Upper lobe of left lung (tissue), 6 donors: ENCODE data around the gene ABR. TPM values are rescaled to one million over a fixed set of nuclear protein-coding genes. Genes with fewer than 3 reads are reported as not detected.

Experiments
- ATAC-seq, 2 donors: fragments of 200-7000 bp; cut with Tn5 transposase; one replicate each; pipeline ENCODE4 v1.9.1; 2022; ENCODE audit warnings: mild to moderate bottlenecking in 2 of 2, moderate library complexity in 2 of 2; ENCODE audit not compliant: low FRiP score in 2 of 2
- DNase-seq, 2 donors: peaks; one replicate each; pipeline ENCODE4 v3.0.0-alpha.2; 2019 to 2020
- H3K27ac ChIP-seq, 4 donors: fragments of 200-600 bp; sonication (generic); one replicate each; pipeline ENCODE4 v1.5.1; 2016 to 2019
- H3K27me3 ChIP-seq, 4 donors: fragments of 200-600 bp; sonication (generic); one replicate each; pipeline ENCODE4 v1.5.1; 2017 to 2019
- H3K36me3 ChIP-seq, 4 donors: fragments of 200-600 bp; sonication (generic); one replicate each; pipeline ENCODE4 v1.5.1; 2016 to 2019
- H3K4me1 ChIP-seq, 4 donors: fragments of 200-600 bp; sonication (generic); one replicate each; pipeline ENCODE4 v1.5.1; 2018 to 2019
- H3K4me3 ChIP-seq, 4 donors: fragments of 200-600 bp; sonication (generic); one replicate each; pipeline ENCODE4 v1.5.1; 2017 to 2019; ENCODE audit warnings: mild to moderate bottlenecking in 2 of 4, moderate library complexity in 1 of 4
- H3K9me3 ChIP-seq, 4 donors: fragments of 200-600 bp; sonication (generic); one replicate each; pipeline ENCODE4 v1.5.1; 2018 to 2019
- EP300 ChIP-seq, 4 donors: sonication (generic); formaldehyde crosslinking; IDR thresholded peaks; one replicate each; pipeline ENCODE4 v1.5.1; 2017; ENCODE audit warnings: antibody characterized with exemption in 4 of 4, control low read depth in 2 of 4
- POLR2A ChIP-seq, 4 donors: fragments of 450-650 bp; IDR thresholded peaks; one replicate each; pipeline ENCODE4 v1.5.1; 2016 to 2017; ENCODE audit warnings: antibody characterized with exemption in 4 of 4, mild to moderate bottlenecking in 2 of 4
- POLR2AphosphoS5 ChIP-seq, 2 donors: sonication (generic); formaldehyde crosslinking; IDR thresholded peaks; one replicate each; pipeline ENCODE4 v1.5.1; 2017; ENCODE audit warnings: antibody characterized with exemption in 2 of 2
- WGBS, 2 donors: methylation state at CpG; one replicate each; pipeline ENCODE4 v1.1.5; 2017 to 2018; 5-methylcytosine and 5-hydroxymethylcytosine counted together
- total RNA-seq, 6 donors: library from RNA; depleted of rRNA in 4 of 6; stranded (reverse); fragments of >200 nt in 4 of 6; gene quantifications; one replicate each; pipeline versions ENCODE4 v1.1.0 to v1.2.1, GENCODE V29; 2016 to 2021
- TF ChIP-seq, protein P1 (sequence below), 6 experiments: fragments of 450-650 bp in 4 of 6; fragments of 200-600 bp in 2 of 6; sonication (generic) in 2 of 6; IDR thresholded peaks; one replicate each; pipeline ENCODE4 v1.5.1; 2016 to 2019; ENCODE audit warnings: antibody characterized with exemption in 6 of 6
- donor health status: DM: no; HTN: no; CAD: no; lungs with moderate emphysema.
- donor health status: DM: no; HTN: yes; CAD: no; lungs with severe emphysema.

Gene ABR
- total RNA-seq, 6 donors from 2014 or later: 117 to 645 (median 206) TPM

DNA sequence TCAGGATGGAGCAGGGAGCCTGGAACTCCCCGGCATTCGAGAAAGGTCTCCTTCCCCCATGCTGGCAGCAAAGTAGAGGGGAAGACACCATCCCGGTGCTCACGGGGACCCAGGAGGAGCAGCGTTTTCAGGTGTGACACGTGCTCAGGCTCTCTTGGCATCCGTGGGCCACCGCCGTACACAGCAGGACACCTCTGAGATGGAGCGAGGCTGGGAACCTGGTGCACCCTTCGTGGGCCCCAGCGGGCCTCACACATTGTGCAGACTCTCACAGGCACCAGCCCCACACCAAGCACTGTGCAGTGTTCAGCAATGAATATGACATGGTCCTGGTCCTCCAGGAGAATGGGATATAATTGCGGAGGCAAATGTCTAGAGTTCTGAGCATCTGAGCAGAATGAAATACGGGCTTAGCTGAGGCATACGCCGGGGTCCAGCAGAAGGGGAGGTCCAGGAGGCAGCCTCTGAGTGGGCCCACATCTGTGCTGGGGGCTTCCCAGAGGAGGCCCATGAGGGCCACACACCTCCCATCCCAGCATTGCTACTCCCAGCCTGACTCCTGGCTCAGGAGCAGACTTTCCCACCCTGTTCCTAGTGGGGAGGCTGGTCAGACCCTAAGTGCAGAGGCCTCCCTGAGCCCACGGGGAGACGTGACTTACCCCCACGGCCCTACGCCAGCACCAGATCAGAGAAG is 72.6 kb downstream of the ABR start:
- H3K27ac ChIP-seq: peak overlapping the region; percentile 91 to 98 (median 95)

DNA sequence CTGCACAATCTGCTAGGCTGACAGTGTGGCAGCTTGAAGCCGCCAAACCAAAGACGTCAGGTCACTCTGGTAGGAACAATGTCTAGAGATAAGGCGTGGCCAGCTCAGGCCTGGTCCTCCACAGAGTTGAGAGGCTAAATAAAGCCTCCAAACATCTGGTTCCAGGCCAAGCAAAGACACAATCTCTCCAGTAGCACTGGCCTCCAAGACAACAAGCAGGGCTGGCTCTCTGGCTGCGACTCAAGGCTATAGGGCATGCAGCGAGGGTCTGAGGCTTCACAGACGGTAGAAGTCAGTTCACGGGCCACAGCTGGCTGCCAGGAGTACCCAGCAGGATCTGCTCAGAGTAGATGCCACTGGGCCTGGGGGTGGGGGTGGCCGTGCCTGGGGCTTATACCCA is 75.6 kb downstream of the ABR start:
- WGBS, 2 donors: 36 to 75% methylated on average over 4 to 8 of the region's 8 CpGs

More for the DNA sequence above, 72.6 kb downstream of the ABR start:
- H3K27me3 ChIP-seq: no peaks in the 10 kb centered on the region
- H3K9me3 ChIP-seq: no peaks in the 10 kb centered on the region
- ATAC-seq (no peak), DNase-seq (no peak)
- WGBS, 2 donors: 90 to 92% methylated on average over 19 to 20 of the region's 20 CpGs
- TF ChIP-seq, protein P1, sequence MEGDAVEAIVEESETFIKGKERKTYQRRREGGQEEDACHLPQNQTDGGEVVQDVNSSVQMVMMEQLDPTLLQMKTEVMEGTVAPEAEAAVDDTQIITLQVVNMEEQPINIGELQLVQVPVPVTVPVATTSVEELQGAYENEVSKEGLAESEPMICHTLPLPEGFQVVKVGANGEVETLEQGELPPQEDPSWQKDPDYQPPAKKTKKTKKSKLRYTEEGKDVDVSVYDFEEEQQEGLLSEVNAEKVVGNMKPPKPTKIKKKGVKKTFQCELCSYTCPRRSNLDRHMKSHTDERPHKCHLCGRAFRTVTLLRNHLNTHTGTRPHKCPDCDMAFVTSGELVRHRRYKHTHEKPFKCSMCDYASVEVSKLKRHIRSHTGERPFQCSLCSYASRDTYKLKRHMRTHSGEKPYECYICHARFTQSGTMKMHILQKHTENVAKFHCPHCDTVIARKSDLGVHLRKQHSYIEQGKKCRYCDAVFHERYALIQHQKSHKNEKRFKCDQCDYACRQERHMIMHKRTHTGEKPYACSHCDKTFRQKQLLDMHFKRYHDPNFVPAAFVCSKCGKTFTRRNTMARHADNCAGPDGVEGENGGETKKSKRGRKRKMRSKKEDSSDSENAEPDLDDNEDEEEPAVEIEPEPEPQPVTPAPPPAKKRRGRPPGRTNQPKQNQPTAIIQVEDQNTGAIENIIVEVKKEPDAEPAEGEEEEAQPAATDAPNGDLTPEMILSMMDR (IDR thresholded peaks at IDR 0.05): no peak
- no peak for TF ChIP-seq POLR2A (IDR thresholded peaks at IDR 0.05)
- no peak for TF ChIP-seq EP300 (IDR thresholded peaks at IDR 0.05)
- no peak for TF ChIP-seq POLR2AphosphoS5 (IDR thresholded peaks at IDR 0.05)
- H3K36me3 ChIP-seq: peaks cover 0 to 4% (median 0%) of the 10 kb centered on the region in 4 donors
- peak overlapping the region in 1 of 4 donors; percentile 91 for H3K4me3 ChIP-seq
- H3K4me1 ChIP-seq: peaks cover 45 to 78% (median 62%) of the 10 kb centered on the region in 4 donors

DNA sequence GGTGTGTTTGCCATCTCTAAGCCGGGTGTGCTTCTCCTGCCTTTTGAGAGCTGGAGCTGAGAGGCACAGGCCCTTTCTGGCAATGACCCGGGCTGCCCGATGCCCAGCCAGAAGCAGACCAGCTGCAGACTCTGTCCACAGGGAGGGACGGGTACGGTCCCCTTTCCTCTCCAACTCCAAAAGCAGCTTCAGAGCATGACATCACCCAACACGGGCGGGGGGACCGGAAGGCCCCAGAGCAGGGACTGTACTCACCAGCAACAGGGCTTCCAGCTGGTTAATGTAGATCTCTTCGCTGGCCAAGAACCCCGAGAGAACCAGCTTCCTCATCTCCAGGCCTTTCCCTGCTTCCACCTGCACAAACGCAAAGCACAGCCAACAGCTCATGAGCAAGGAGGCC is 79.4 kb downstream of the ABR start:
- Histone ChIP-seq H3K27me3 (no peaks in the 10 kb centered on the region), H3K4me1 (peaks cover 31 to 52% (median 36%) of the 10 kb centered on the region in 4 donors), H3K4me3 (no peak overlapping the region), H3K27ac (no peak overlapping the region), H3K9me3 (no peaks in the 10 kb centered on the region), H3K36me3 (peaks cover 0 to 23% (median 12%) of the 10 kb centered on the region in 4 donors)
- no peak for TF ChIP-seq POLR2A (IDR thresholded peaks at IDR 0.05)
- TF ChIP-seq EP300 (IDR thresholded peaks at IDR 0.05): no peak
- TF ChIP-seq POLR2AphosphoS5 (IDR thresholded peaks at IDR 0.05): no peak
- TF ChIP-seq, protein P1 (IDR thresholded peaks at IDR 0.05): no peak
- ATAC-seq (no peak), DNase-seq (no peak)
- 87 to 96% methylated on average over 5 to 11 of the region's 11 CpGs for WGBS, 2 donors

More for the DNA sequence above, 75.6 kb downstream of the ABR start:
- TF ChIP-seq EP300 (IDR thresholded peaks at IDR 0.05) (no peak), POLR2AphosphoS5 (IDR thresholded peaks at IDR 0.05) (no peak), POLR2A (IDR thresholded peaks at IDR 0.05) (no peak)
- TF ChIP-seq, protein P1 (IDR thresholded peaks at IDR 0.05): no peak
- DNase-seq: no peak
- Histone ChIP-seq H3K4me1 (peaks cover 17 to 49% (median 36%) of the 10 kb centered on the region in 4 donors), H3K4me3 (no peak overlapping the region), H3K27ac (peak overlapping the region in 2 of 4 donors; percentile 35 to 57), H3K9me3 (no peaks in the 10 kb centered on the region), H3K27me3 (no peaks in the 10 kb centered on the region), H3K36me3 (peaks cover 0 to 16% (median 10%) of the 10 kb centered on the region in 4 donors)
- no peak for ATAC-seq

DNA sequence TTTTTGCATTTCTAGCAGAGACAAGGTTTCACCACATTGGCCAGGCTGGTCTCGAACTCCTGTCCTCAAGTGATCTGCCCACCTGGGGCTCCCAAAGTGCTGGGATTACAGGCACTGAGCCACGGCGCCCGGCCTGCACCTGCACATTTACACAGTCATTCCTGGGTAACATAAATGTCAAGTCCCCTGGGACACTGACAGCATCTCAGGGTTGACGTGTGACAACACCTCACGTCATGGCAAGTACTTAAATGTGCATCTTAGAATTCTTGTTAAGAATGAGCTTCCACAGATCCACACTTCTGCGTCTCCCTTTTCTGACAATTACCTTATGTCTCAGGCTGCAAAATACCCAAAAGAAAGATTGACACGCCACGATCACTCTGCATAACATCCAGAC is 80.5 kb downstream of the ABR start:
- no peak overlapping the region for H3K4me3 ChIP-seq
- peak overlapping the region in 1 of 4 donors; percentile 85 for H3K27ac ChIP-seq
- H3K9me3 ChIP-seq: no peaks in the 10 kb centered on the region
- DNase-seq (no peak), ATAC-seq (no peak)
- no peaks in the 10 kb centered on the region for H3K27me3 ChIP-seq
- TF ChIP-seq EP300 (IDR thresholded peaks at IDR 0.05): no peak
- no peak for TF ChIP-seq POLR2A (IDR thresholded peaks at IDR 0.05)
- no peak for TF ChIP-seq POLR2AphosphoS5 (IDR thresholded peaks at IDR 0.05)
- TF ChIP-seq, protein P1 (IDR thresholded peaks at IDR 0.05): no peak
- peaks cover 26 to 54% (median 35%) of the 10 kb centered on the region in 4 donors for H3K4me1 ChIP-seq
- WGBS, 2 donors: 96% methylated on average over 9 of the region's 9 CpGs
- H3K36me3 ChIP-seq: peaks cover 0 to 32% (median 13%) of the 10 kb centered on the region in 4 donors
